Gastrocnemius medialis (tissue), 4 donors: ENCODE data around the gene TPM2. TPM values are rescaled to one million over a fixed set of nuclear protein-coding genes. Genes with fewer than 3 reads are reported as not detected.
A peak's percentile ranks its signal among the peaks of the same experiment; 100 is the strongest.

Experiments used
- ATAC-seq, 2 donors: fragments of 150-250 bp; one replicate each; pipeline ENCODE4 v1.9.1; 2016
- DNase-seq, 2 donors: peaks; one replicate each; pipeline ENCODE4 v3.0.0-alpha.2; 2019
- H3K27ac ChIP-seq, 4 donors: fragments of 200-600 bp; sonication (generic); 1 replicate in 1 of 4; 2 replicates in 3 of 4; pipeline ENCODE4 v1.5.1; 2016 to 2018; ENCODE audit warnings: mild to moderate bottlenecking in 2 of 4, moderate library complexity in 1 of 4
- H3K27me3 ChIP-seq, 3 donors: fragments of 200-600 bp; sonication (generic) in 2 of 3; 1 replicate in 1 of 3; 2 replicates in 2 of 3; pipeline versions ENCODE4 v1.5.1 to v1.6.0; 2016 to 2019; ENCODE audit warnings: mild to moderate bottlenecking in 1 of 3, moderate library complexity in 1 of 3
- H3K36me3 ChIP-seq, 2 donors: fragments of 200-600 bp; sonication (generic) in 1 of 2; one replicate each; pipeline ENCODE4 v1.5.1; 2017 to 2018
- H3K4me1 ChIP-seq, 2 donors: fragments of 200-600 bp; sonication (generic) in 1 of 2; one replicate each; pipeline ENCODE4 v1.5.1; 2016 to 2017; ENCODE audit warnings: mild to moderate bottlenecking in 2 of 2
- H3K4me3 ChIP-seq, 4 donors: fragments of 200-600 bp; sonication (generic) in 3 of 4; 1 replicate in 1 of 4; 2 replicates in 3 of 4; pipeline ENCODE4 v1.5.1; 2016 to 2019; ENCODE audit warnings: mild to moderate bottlenecking in 2 of 4
- H3K9me3 ChIP-seq, 3 donors: fragments of 200-600 bp; sonication (generic) in 2 of 3; 1 replicate in 1 of 3; 2 replicates in 2 of 3; pipeline ENCODE4 v1.5.1; 2016 to 2019
- POLR2A ChIP-seq, 2 donors: fragments of 450-650 bp; IDR thresholded peaks; one replicate each; pipeline ENCODE4 v1.6.1; 2017; ENCODE audit warnings: antibody characterized with exemption in 2 of 2, mild to moderate bottlenecking in 2 of 2, moderate library complexity in 2 of 2
- in situ Hi-C, 4 donors: fragments of 200-750 bp; cut with MboI; loops; one replicate each; pipeline versions ENCODE4 v1.15.0 to v1.8.0; 2017; ENCODE audit warnings: low sequenced_read_pairs in 4 of 4
- intact Hi-C: fragments of 100-400 bp; cut with DNase I; formaldehyde crosslinking; loops from one replicate; pipeline ENCODE4 v1.15.1; 2023; ENCODE audit warnings: low total_unique reads
- total RNA-seq, 4 donors: library from RNA; depleted of rRNA; stranded (reverse); fragments of >200 nt; gene quantifications; one replicate each; pipeline versions ENCODE4 v1.1.0 to v1.2.3, GENCODE V29; 2016
- TF ChIP-seq, protein P1 (sequence below), 5 experiments: fragments of 450-650 bp in 3 of 5; fragments of 200-600 bp in 2 of 5; sonication (generic) in 2 of 5; IDR thresholded peaks in 4 of 5; conservative IDR thresholded peaks in 1 of 5; 1 replicate in 4 of 5; 2 replicates in 1 of 5; pipeline ENCODE4 v1.5.1; 2016 to 2019; ENCODE audit warnings: antibody characterized with exemption in 5 of 5, mild to moderate bottlenecking in 3 of 5, moderate library complexity in 3 of 5

Gene TPM2
- total RNA-seq, 4 donors from 2014 or later = 6,121 to 7,913 (median 7,020) TPM

DNA sequence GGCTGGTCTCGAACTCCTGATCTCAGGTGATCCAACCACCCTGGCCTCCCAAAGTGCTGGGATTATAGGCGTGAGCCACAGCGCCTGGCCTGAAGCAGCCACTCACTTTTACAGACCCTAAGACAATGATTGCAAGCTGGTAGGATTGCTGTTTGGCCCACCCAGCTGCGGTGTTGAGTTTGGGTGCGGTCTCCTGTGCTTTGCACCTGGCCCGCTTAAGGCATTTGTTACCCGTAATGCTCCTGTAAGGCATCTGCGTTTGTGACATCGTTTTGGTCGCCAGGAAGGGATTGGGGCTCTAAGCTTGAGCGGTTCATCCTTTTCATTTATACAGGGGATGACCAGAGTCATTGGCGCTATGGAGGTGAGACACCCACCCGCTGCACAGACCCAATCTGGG, 14.5 kb downstream of the TPM2 start:
- no peak overlapping the region for H3K27ac ChIP-seq
- H3K9me3 ChIP-seq = no peaks in the 10 kb centered on the region
- H3K36me3 ChIP-seq = no peaks in the 10 kb centered on the region
- peaks cover 7 to 24% of the 10 kb centered on the region in 2 donors for H3K4me1 ChIP-seq
- in situ Hi-C loops (no loop called here), intact Hi-C loops (no loop called here)
- no peak for DNase-seq
- H3K27me3 ChIP-seq = no peaks in the 10 kb centered on the region
- H3K4me3 ChIP-seq = peak overlapping the region; percentile 49 to 81 (median 56)
- ATAC-seq = no peak
- TF ChIP-seq POLR2A (IDR thresholded peaks at IDR 0.05) = no peak

DNA sequence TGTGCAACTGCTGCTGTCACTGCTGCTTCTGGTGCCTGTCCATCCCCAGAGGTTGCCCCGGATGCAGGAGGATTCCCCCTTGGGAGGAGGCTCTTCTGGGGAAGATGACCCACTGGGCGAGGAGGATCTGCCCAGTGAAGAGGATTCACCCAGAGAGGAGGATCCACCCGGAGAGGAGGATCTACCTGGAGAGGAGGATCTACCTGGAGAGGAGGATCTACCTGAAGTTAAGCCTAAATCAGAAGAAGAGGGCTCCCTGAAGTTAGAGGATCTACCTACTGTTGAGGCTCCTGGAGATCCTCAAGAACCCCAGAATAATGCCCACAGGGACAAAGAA, 15.7 kb downstream of the TPM2 start:
- peak overlapping the region in 2 of 4 donors; percentile 22 to 38 for H3K27ac ChIP-seq
- H3K27me3 ChIP-seq = no peaks in the 10 kb centered on the region
- DNase-seq (no peak), ATAC-seq (no peak)
- no peak overlapping the region for H3K4me3 ChIP-seq
- H3K9me3 ChIP-seq = no peaks in the 10 kb centered on the region
- peaks cover 7 to 24% of the 10 kb centered on the region in 2 donors for H3K4me1 ChIP-seq
- TF ChIP-seq POLR2A (IDR thresholded peaks at IDR 0.05) = no peak
- TF ChIP-seq, protein P1, sequence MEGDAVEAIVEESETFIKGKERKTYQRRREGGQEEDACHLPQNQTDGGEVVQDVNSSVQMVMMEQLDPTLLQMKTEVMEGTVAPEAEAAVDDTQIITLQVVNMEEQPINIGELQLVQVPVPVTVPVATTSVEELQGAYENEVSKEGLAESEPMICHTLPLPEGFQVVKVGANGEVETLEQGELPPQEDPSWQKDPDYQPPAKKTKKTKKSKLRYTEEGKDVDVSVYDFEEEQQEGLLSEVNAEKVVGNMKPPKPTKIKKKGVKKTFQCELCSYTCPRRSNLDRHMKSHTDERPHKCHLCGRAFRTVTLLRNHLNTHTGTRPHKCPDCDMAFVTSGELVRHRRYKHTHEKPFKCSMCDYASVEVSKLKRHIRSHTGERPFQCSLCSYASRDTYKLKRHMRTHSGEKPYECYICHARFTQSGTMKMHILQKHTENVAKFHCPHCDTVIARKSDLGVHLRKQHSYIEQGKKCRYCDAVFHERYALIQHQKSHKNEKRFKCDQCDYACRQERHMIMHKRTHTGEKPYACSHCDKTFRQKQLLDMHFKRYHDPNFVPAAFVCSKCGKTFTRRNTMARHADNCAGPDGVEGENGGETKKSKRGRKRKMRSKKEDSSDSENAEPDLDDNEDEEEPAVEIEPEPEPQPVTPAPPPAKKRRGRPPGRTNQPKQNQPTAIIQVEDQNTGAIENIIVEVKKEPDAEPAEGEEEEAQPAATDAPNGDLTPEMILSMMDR (IDR thresholded peaks at IDR 0.05 in 4 of 5, conservative IDR thresholded peaks at IDR 0.05 in 1 of 5) = no peak
- no peaks in the 10 kb centered on the region for H3K36me3 ChIP-seq
- intact Hi-C loops = no loop called here
- in situ Hi-C loops = loop anchor here in 1 of 4 donors (25.0 kb wide), 1 partner anchor 112 kb away; a partner anchor contains a TSS

DNA sequence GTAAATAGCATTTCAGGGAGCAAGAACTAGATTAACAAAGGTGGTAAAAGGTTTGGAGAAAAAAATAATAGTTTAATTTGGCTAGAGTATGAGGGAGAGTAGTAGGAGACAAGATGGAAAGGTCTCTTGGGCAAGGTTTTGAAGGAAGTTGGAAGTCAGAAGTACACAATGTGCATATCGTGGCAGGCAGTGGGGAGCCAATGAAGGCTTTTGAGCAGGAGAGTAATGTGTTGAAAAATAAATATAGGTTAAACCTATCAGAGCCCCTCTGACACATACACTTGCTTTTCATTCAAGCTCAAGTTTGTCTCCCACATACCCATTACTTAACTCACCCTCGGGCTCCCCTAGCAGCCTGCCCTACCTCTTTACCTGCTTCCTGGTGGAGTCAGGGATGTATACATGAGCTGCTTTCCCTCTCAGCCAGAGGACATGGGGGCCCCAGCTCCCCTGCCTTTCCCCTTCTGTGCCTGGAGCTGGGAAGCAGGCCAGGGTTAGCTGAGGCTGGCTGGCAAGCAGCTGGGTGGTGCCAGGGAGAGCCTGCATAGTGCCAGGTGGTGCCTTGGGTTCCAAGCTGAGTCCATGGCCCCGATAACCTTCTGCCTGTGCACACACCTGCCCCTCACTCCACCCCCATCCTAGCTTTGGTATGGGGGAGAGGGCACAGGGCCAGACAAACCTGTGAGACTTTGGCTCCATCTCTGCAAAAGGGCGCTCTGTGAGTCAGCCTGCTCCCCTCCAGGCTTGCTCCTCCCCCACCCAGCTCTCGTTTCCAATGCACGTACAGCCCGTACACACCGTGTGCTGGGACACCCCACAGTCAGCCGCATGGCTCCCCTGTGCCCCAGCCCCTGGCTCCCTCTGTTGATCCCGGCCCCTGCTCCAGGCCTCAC, 16.3 kb downstream of the TPM2 start, which contains the start of gene CA9:
TSS of gene CA9 (plus strand) at position 797 of the 893 bp plus-strand sequence. CDS start at position 829, 32 bp downstream.
- H3K27ac ChIP-seq = peak within 1 kb of the TSS in 2 of 4 donors; percentile 22 to 38
- H3K9me3 ChIP-seq = no peaks in the 10 kb centered on the region
- ATAC-seq = peak; percentile 59 to 77
- no peak within 1 kb of the TSS for H3K4me3 ChIP-seq
- intact Hi-C loops = no loop called here
- H3K27me3 ChIP-seq = no peaks in the 10 kb centered on the region
- in situ Hi-C loops = loop anchor here in 1 of 4 donors (25.0 kb wide), 1 partner anchor 111 kb away; a partner anchor contains a TSS
- peak in 1 of 2 donors; percentile 65 for DNase-seq
- no peak for TF ChIP-seq POLR2A (IDR thresholded peaks at IDR 0.05)
- TF ChIP-seq, protein P1 (IDR thresholded peaks at IDR 0.05 in 4 of 5, conservative IDR thresholded peaks at IDR 0.05 in 1 of 5) = no peak
- H3K4me1 ChIP-seq = peaks cover 7 to 24% of the 10 kb centered on the region in 2 donors
- no peaks in the 10 kb centered on the region for H3K36me3 ChIP-seq

DNA sequence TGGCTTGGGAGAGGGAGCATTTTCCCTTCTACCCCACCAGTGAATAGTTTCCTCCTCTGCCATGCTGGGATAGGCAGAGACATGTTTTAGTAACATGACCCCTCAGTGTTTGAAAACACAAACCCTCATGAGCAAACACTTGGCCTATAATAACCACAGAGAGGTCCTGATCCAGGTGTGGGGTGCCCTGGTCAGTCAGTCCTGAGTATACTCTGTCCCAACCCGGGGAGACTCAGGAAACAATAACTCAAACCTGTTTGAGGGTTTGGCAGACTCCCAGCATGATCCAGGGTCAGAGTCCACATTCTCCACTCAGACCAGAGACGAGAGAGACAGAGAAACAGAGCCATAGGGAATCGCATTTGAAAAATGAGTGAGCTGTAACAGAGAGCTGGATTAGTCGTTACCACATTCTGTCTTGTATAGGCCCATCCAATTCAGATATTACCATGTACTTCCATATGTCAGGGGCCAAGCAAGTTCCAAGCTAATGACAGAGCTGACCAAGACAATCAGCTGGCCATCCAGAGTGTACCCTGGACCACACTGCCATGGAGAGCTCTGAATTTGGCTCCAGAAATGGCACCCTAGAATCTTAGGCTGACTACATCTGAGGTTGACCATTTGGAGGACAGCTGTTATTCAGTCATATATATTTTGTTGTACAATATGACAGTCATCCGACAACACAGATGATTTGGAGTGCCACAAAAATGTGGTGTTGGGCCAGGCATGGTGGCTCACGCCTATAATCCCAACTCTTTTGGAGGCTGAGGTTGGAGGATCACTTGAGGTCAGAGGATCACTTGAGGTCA, 20.2 kb downstream of the TPM2 start:
- Histone ChIP-seq H3K4me1 (peaks cover 11 to 22% of the 10 kb centered on the region in 2 donors), H3K36me3 (no peaks in the 10 kb centered on the region), H3K27ac (no peak overlapping the region), H3K4me3 (no peak overlapping the region), H3K9me3 (no peaks in the 10 kb centered on the region), H3K27me3 (no peaks in the 10 kb centered on the region)
- TF ChIP-seq POLR2A (IDR thresholded peaks at IDR 0.05) = no peak
- TF ChIP-seq, protein P1 (IDR thresholded peaks at IDR 0.05 in 4 of 5, conservative IDR thresholded peaks at IDR 0.05 in 1 of 5) = no peak
- no peak for ATAC-seq
- in situ Hi-C loops = loop anchor here in 2 of 4 donors (10.0 to 25.0 kb wide), 2 partner anchors 55 to 107 kb away; a partner anchor contains a TSS
- no peak for DNase-seq
- intact Hi-C loops = no loop called here
